C4-2B (cell line): ENCODE results near the gene HP.
A peak's percentile ranks its signal among the peaks of the same experiment; 100 is the strongest.

Experiments used
- H3K27ac ChIP-seq: fragments of 450-650 bp; 2 replicates; pipeline ENCODE4 v1.5.1; 2017
- ZFX ChIP-seq: fragments of 450-650 bp; IDR thresholded peaks from 2 replicates; pipeline ENCODE4 v1.6.1; 2017
- TF ChIP-seq, protein P1 (sequence below): fragments of 450-650 bp; conservative IDR thresholded peaks from 2 replicates; pipeline ENCODE4 v1.5.1; 2017; ENCODE audit warnings: mild to moderate bottlenecking

Gene HP

DNA sequence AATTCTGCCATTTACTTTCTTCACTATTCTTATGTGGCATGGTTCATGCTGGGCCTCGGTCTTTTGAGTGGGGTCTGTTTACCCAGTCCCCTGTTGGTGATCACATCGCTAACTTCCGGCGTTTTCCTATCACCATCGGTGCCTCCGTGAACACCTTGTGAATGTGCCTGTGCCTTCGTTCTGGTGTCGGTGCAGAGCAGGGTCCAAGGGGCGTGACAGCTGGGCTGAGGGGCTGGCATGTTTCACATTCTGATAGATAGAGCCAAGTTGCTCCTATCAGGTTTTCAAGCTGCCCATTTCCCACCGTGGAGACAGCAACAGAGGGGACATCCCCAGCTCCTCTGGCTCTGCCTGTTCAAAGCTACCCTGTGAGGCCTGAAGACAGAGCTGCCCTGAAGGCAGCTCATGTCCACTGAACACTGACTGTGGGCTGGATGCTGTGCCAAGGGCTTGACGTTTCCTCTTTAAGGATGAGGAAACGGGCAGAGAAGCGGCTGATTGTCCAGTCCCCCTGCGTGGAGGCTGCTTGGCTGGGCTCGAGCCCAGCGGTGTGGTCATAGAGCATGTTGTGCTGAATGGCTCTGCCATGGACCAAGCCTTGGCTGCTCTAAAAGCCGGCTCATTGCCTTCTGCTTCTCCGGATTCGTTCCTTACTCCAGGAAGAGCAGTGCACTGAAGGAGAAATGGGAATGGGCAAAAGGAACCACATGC is 28.7 kb upstream of the HP start:
- H3K27ac ChIP-seq, result peak overlapping the region; percentile 77
- no peak for TF ChIP-seq ZFX
- TF ChIP-seq, protein P1, sequence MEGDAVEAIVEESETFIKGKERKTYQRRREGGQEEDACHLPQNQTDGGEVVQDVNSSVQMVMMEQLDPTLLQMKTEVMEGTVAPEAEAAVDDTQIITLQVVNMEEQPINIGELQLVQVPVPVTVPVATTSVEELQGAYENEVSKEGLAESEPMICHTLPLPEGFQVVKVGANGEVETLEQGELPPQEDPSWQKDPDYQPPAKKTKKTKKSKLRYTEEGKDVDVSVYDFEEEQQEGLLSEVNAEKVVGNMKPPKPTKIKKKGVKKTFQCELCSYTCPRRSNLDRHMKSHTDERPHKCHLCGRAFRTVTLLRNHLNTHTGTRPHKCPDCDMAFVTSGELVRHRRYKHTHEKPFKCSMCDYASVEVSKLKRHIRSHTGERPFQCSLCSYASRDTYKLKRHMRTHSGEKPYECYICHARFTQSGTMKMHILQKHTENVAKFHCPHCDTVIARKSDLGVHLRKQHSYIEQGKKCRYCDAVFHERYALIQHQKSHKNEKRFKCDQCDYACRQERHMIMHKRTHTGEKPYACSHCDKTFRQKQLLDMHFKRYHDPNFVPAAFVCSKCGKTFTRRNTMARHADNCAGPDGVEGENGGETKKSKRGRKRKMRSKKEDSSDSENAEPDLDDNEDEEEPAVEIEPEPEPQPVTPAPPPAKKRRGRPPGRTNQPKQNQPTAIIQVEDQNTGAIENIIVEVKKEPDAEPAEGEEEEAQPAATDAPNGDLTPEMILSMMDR, result no peak

DNA sequence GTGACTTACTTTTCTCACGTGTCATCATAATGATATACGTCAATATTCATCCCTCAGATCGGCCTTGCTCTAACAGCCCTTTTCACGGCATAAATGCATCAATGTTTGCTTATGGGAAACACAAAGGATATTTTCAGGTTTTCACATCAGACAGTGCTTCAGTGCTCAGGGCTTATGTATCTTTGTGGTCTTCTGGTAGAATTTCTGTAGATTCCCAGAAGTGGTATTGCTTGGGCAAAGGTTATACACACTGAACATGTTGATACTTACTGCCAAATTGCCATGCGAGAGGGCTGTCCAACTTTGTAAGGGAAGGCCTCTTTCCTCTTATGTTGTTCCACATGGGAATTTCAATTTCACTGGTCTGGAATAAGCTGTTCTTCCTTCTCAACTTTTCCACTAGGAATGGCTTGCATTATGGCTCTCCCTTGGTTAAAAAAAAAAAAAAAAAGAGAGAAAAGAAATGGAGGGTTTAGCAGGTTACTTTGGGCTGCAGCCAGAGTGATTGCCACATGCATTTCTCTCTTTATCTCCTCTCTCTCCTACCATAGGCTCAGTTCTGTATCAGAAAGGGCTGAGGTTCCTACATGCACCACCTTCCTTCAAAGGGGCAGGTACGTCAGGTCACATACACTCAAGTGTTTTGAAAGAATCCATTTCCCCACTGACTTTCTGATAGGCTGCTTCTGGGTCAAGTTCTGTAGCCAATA is 26.5 kb upstream of the HP start:
- TF ChIP-seq, protein P1, result no peak
- TF ChIP-seq ZFX, result no peak
- no peak overlapping the region for H3K27ac ChIP-seq

DNA sequence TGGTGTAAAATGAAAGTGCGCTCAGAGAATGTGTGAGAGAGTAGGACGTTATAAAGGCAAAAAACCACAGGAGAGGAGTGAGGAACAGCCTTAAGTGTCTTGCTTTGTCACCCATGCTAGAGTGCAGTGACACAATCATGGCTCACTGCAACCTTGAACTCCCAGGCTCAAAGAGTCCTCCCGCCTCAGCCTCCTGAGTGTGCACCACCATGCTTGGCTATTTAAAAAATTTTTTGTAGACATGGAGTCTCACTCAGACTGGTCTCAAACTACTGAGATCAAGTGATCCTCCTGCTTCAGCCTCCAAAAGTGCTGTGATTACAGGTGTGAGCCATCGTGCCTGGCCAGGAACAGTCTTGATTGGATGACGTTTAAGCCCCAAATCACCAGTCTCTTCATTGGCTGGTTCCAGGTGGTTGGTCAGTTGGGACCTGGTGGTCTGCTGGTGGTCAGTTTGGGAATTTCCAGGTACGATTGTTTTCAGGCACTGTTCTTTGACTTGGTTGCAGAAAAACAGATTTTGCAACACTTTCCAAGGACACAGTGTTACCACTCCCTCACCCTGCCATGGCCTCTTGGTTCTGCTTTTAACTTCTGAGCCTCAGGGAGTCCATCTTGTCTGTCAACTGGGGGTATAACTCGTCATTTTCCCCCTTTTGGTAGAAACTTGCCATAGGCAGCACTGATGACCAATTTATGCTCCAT is 24.6 kb upstream of the HP start:
- no peak overlapping the region for H3K27ac ChIP-seq
- TF ChIP-seq, protein P1, result no peak
- TF ChIP-seq ZFX, result no peak

DNA sequence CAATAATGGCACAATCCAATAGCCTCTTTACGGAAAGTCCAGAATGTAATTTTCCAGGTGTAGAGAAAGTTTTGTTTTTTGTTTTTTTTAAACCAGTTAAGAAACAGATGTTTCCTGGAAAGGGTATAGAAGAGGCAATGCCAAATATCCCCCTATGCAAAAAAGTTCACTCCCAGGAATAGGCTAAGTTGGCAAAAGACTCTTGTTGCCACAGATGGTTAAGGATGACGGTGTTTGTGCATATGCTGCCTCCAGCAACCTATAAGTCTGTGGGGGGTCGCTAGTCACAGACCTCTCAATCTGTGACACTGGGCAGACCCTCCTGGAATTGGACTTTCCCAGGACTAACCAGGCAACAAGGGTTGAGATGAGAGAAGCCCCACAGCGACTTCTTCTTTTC is 20.9 kb upstream of the HP start:
- TF ChIP-seq ZFX, result no peak
- TF ChIP-seq, protein P1, result no peak

DNA sequence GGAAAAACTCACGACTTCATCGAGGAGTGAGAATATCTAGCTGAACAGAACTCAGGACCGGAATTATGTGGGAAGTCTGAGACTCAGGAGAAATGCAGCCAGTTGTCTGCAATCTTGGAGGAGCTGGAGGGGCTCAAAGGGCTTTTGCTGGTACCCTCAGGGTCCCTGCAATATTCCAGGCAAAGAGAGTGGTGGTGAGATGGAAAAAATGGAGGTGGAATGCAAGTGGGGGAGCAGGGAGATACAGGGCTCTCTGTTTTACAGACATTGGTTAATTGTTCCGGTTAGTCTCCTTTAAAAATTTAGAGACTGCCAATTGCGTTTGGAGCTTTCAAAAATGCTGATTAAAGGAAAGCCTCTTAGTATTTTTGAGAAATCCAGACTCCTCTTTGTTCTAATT is 18.2 kb upstream of the HP start:
- no peak for TF ChIP-seq ZFX
- TF ChIP-seq, protein P1, result no peak
- H3K27ac ChIP-seq, result no peak overlapping the region

More for the DNA sequence above, 20.9 kb upstream of the HP start:
- no peak overlapping the region for H3K27ac ChIP-seq

DNA sequence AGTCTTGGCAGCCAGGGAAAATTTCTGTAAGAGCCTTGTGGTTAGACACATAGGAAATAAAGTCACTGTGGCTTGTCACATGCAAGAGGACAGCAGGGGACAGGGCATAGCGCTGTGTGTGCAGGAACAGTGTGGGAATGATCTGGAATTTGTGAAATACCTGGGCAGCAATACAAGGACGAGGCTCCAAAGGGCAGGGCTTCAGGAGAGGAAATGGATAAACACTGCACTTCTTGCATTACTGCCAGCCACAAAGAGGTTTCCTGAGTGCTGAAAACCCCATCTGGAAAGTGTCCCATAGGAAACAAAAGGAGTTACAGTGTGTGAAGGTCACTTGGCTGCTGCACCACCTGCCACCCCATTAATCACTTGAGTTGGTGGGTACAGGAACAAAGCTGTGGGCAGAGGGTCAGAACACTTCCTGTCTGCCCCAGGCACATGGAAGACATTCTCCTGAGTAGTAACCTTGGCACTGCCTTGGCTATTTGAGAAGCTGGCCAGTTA is 12.1 kb upstream of the HP start:
- H3K27ac ChIP-seq, result no peak overlapping the region

More for the DNA sequence above, 12.1 kb upstream of the HP start:
- TF ChIP-seq ZFX, result no peak
- TF ChIP-seq, protein P1, result no peak
